OCI-LY1 (cell line): ENCODE measurements around the gene GPR26.

Experiments
- H2AFZ ChIP-seq: fragments of 200-600 bp; sonication (generic), shearing (Covaris generic); 2 replicates; pipeline ENCODE4 v1.6.0; 2014; ENCODE audit warnings: antibody characterized with exemption, mild to moderate bottlenecking, low read length
- H3F3A ChIP-seq: fragments of 200-600 bp; sonication (generic), shearing (Covaris generic); 2 replicates; pipeline ENCODE4 v1.6.0; 2014; ENCODE audit warnings: mild to moderate bottlenecking, antibody characterized with exemption, low read length, moderate library complexity; ENCODE audit not compliant: insufficient read depth
- H3K27ac ChIP-seq: fragments of 200-600 bp; sonication (generic); 2 replicates; pipeline ENCODE4 v1.5.1; 2014; ENCODE audit warnings: low read length, mixed run types, mild to moderate bottlenecking, low read depth; ENCODE audit not compliant: poor library complexity, severe bottlenecking
- H3K27me3 ChIP-seq: fragments of 200-600 bp; sonication (generic); 2 replicates; pipeline ENCODE4 v1.6.0; 2014; ENCODE audit warnings: antibody characterized with exemption, mild to moderate bottlenecking, low read length, moderate library complexity; ENCODE audit not compliant: insufficient read depth
- H3K36me3 ChIP-seq: fragments of 200-600 bp; sonication (generic); 2 replicates; pipeline ENCODE4 v1.6.1; 2014; ENCODE audit warnings: mild to moderate bottlenecking, antibody characterized with exemption, low read length, moderate library complexity, mixed read lengths; ENCODE audit not compliant: insufficient read depth
- H3K4me1 ChIP-seq: fragments of 200-600 bp; sonication (generic); 2 replicates; pipeline ENCODE4 v1.5.1; 2014; ENCODE audit warnings: mild to moderate bottlenecking, low read length, moderate library complexity; ENCODE audit not compliant: insufficient read depth, severe bottlenecking
- H3K4me2 ChIP-seq: fragments of 200-600 bp; sonication (generic), shearing (Covaris generic); 2 replicates; pipeline ENCODE4 v1.6.1; 2014; ENCODE audit warnings: low read length
- H3K4me3 ChIP-seq: fragments of 200-600 bp; sonication (generic); 2 replicates; pipeline ENCODE4 v1.5.1; 2014; ENCODE audit warnings: low read length, low read depth, mild to moderate bottlenecking, mixed read lengths; ENCODE audit not compliant: poor library complexity, severe bottlenecking
- H3K79me2 ChIP-seq: fragments of 200-600 bp; shearing (Covaris generic); 2 replicates; pipeline ENCODE4 v1.6.1; 2016; ENCODE audit warnings: mixed run types, low read length, mixed read lengths; ENCODE audit not compliant: insufficient read depth
- H3K9ac ChIP-seq: fragments of 200-600 bp; sonication (generic), shearing (Covaris generic); 2 replicates; pipeline ENCODE4 v1.6.1; 2014; ENCODE audit warnings: mild to moderate bottlenecking, low read length, mixed read lengths
- H3K9me2 ChIP-seq: fragments of 200-600 bp; sonication (generic), shearing (Covaris generic); 2 replicates; pipeline ENCODE4 v1.6.1; 2014; ENCODE audit warnings: low read depth, mild to moderate bottlenecking, low read length, mixed read lengths
- H3K9me3 ChIP-seq: fragments of 200-600 bp; shearing (Covaris generic); 2 replicates; pipeline ENCODE4 v1.6.1; 2014; ENCODE audit warnings: low read length, mixed read lengths
- H4K20me1 ChIP-seq: fragments of 200-600 bp; sonication (generic), shearing (Covaris generic); 2 replicates; pipeline ENCODE4 v1.6.0; 2016; ENCODE audit warnings: mild to moderate bottlenecking, low read length; ENCODE audit not compliant: insufficient read depth
- CTCF ChIP-seq: fragments of 200-600 bp; sonication (generic), shearing (Covaris generic); IDR thresholded peaks from 2 replicates; pipeline ENCODE4 v1.5.1; 2017; ENCODE audit warnings: mild to moderate bottlenecking, antibody characterized with exemption, low read length, moderate library complexity, mixed read lengths
- EZH2 ChIP-seq: fragments of 200-600 bp; sonication (generic), shearing (Covaris generic); IDR thresholded peaks from 2 replicates; pipeline ENCODE4 v1.8.0; 2017; ENCODE audit warnings: borderline replicate concordance, mixed run types, mild to moderate bottlenecking, antibody characterized with exemption, low read length, moderate library complexity, mixed read lengths

Gene GPR26

GRCh38 chr10:123675811-123676210 lies 9.7 kb downstream of the GPR26 start:
- H3K9me3 ChIP-seq = no peaks in the 10 kb centered on the region
- no peaks in the 10 kb centered on the region for H3K9me2 ChIP-seq
- no peaks in the 10 kb centered on the region for H3K36me3 ChIP-seq
- H3K79me2 ChIP-seq = no peaks in the 10 kb centered on the region
- H3K4me1 ChIP-seq = no peaks in the 10 kb centered on the region
- no peaks in the 10 kb centered on the region for H3F3A ChIP-seq
- no peaks in the 10 kb centered on the region for H3K27me3 ChIP-seq
- no peaks in the 10 kb centered on the region for H4K20me1 ChIP-seq
- no peak overlapping the region for H2AFZ ChIP-seq
- TF ChIP-seq CTCF (no peak), EZH2 (no peak)
- no peak overlapping the region for H3K4me2 ChIP-seq
- H3K4me3 ChIP-seq = no peak overlapping the region
- H3K9ac ChIP-seq = no peak overlapping the region
- H3K27ac ChIP-seq = no peak overlapping the region

GRCh38 chr10:123677556-123677955 lies 11.4 kb downstream of the GPR26 start:
- H3K4me2 ChIP-seq = no peak overlapping the region
- H3K9me3 ChIP-seq = no peaks in the 10 kb centered on the region
- no peak overlapping the region for H3K27ac ChIP-seq
- no peaks in the 10 kb centered on the region for H3F3A ChIP-seq
- no peak overlapping the region for H3K9ac ChIP-seq
- H3K27me3 ChIP-seq = no peaks in the 10 kb centered on the region
- no peaks in the 10 kb centered on the region for H3K9me2 ChIP-seq
- no peaks in the 10 kb centered on the region for H3K36me3 ChIP-seq
- no peak overlapping the region for H2AFZ ChIP-seq
- no peaks in the 10 kb centered on the region for H3K4me1 ChIP-seq
- H4K20me1 ChIP-seq = no peaks in the 10 kb centered on the region
- no peak for TF ChIP-seq EZH2
- no peak for TF ChIP-seq CTCF
- H3K79me2 ChIP-seq = no peaks in the 10 kb centered on the region
- no peak overlapping the region for H3K4me3 ChIP-seq

- Histone ChIP-seq H4K20me1 (no peaks in the 10 kb centered on the region), H3K4me1 (no peaks in the 10 kb centered on the region), H3K4me3 (no peak overlapping the region), H2AFZ (no peak overlapping the region), H3K9me3 (no peaks in the 10 kb centered on the region), H3K9ac (no peak overlapping the region), H3K9me2 (no peaks in the 10 kb centered on the region), H3K36me3 (no peaks in the 10 kb centered on the region), H3K4me2 (no peak overlapping the region), H3K79me2 (no peaks in the 10 kb centered on the region), H3K27me3 (no peaks in the 10 kb centered on the region), H3K27ac (no peak overlapping the region), H3F3A (no peaks in the 10 kb centered on the region)
- TF ChIP-seq CTCF = no peak
- TF ChIP-seq EZH2 = no peak
Observed at GRCh38 chr10:123678376-123678775, 12.2 kb downstream of the GPR26 start.
